ENCODE measurements around the gene TENM4.

TENM4 gene

DNA sequence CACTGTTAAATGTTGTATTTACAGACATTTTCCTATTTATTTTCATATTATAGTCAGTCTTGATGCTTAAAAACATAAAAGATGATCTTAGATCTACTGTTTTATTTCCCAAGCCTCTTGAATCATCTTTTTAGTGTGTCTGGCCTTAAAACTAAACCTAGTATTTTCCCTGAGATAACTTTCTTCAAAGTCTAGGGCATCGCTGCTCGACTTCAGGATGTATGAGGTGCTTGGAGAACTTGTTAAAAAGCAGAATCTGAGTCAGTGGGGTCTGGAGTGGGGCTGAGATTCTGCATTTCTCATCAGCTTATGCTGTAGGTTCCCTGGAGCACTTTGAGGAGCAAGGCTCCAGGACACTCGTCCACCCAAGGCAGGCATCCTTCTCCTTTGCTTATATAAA is 404.9 kb downstream of the TENM4 start:
- no peak for DNase-seq (ENCODE audit: low read depth in 2 of 2, low spot score in 1 of 2)

DNA sequence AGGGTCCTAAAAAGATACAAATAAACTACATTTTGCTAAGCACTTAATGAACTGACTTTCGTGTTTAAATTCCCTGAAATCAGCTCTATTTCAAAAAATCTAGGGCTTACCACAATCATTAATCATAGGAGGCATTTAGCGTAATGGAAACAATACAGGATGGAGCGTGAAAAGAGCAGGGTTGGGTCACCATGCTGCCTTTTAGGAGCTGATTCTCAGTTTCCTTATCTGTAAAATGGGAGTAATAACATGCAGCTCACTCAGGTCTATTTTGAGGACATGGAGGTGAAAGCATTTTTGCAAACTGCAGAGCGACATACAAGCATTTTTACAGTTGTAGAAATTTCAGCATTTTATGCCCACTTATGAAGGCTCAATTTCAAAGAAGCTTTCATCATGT is 407.0 kb downstream of the TENM4 start:
- no peak for DNase-seq (ENCODE audit: low read depth in 2 of 2, low spot score in 1 of 2)

DNA sequence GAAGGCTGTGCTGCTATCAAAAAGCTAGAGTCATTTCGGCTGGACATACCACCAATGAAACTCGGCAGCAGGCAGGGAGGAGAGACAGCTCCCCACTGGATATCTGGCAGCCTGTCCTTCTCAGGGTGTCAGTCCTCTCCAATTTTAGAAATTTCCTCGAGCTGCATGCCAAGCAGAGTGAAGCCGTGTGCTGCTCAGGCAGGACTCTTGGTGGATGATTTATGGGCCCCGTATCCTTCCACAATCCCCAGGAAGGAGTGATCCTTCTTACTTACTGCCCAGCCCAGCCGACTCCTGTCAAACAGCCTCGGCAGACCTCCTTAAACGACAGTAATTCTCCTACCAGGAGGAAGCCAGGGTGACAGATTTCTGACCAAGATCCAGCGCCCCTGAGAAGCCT is 410.4 kb downstream of the TENM4 start:
- no peak for DNase-seq (ENCODE audit: low read depth in 2 of 2, low spot score in 1 of 2)

DNA sequence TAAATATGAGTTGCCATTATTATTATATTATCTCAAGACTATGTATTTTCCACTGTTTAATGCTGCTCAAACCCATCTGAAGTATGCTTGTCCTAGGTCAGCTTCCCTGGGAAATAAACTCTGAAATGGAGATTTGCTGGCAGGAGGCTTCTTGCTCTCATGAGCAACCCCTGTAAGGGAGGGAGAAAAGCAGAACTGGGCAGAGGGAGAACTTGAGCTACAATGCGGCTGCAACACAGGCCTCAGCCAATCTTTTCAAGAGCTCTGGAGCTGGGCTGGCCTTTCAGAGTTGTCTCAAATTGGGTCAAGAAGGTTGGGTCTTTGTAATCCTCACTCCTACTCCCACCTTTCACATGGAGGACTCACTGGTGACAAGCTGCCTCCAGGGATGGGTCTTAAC is 412.6 kb downstream of the TENM4 start:
- DNase-seq (ENCODE audit: low read depth in 2 of 2, low spot score in 1 of 2): no peak

DNA sequence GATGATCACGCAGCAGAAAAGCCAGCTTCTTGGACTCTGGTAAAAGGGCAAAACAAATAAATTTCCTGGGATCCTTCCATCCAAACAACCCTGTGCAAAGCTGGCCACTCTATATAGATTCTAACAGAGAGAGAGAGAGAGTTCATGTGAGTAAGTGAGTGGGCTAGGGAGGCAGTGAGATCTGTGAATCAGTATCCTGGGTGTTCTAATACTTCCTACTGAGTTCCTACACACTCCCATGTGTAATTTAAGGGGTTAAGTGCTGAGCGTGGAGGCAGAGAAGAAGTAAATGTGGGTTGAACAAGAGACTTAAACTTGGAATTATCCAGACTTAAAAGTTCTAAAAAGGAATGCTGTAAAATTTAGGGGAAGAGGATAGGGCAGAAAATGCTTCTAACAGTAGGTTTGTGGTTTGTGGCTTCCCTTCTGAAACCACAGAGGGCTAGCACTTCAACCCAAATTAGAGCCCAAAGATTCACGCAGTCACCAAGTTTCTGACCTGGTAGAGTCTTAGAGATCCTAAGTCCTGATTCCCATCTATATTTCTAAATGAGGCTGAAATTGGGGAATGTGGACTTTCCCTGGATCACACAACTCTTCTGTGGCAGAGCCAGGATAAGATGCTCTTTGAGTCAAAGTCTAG is 413.9 kb downstream of the TENM4 start:
- no peak for DNase-seq (ENCODE audit: low read depth in 2 of 2, low spot score in 1 of 2)

DNA sequence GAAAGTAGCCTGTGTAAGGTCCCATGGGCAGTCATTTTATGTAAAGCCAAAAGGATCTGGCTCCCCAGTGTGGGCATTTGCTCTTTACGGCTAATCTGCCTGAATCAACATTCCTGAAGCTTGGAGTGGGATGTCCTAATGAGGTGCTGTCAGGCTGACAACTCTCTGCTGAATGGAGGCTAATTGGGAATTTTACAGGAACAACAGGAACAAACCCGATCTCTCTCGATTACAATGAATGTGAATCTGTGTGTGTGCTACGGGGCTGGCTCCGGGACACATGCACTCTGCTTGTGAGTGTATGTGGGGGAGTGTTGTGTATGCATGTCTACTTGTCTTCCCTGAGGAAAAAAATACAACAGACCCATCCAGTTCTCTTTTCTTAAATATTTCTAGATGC is 415.2 kb downstream of the TENM4 start:
- DNase-seq (ENCODE audit: low read depth in 2 of 2, low spot score in 1 of 2): no peak

DNA sequence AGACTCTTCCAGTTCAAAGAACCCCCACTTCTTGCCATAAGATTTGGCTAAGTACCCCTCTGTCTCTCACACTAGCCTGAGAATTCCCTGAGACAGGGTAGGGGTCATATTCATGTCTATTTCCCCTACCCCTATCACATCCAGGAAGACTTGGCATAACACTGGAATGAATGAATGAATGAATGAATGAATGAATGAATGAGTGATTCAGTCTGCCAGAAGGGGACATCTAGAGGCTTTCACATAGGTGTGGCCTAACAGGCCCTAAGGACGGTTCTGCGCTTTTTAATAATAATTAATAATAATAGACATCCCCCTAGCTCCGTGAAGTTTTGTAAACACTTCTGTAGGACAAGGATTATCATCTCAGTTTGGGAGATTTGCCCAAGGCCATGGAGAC is 415.7 kb downstream of the TENM4 start:
- DNase-seq (ENCODE audit: low read depth in 2 of 2, low spot score in 1 of 2): no peak

DNA sequence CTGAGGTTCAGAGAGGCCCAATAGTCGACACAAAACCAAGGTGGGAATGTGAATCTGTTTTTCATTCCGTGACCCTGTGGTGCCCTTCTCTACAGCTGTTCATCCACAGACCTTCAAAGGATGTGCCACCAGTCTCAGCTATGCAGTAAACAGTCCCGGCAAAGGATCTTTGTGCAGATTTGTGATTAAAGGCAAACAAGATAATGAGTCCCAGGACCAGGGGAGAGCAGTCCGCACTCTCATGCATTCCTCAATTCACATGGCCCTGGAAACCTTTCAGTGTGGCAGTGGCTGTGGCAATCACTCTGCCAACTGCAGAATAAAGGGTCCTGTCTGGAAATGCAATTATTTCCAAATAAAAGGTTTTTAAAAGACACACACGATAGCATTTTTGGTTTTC is 418.6 kb downstream of the TENM4 start:
- no peak for DNase-seq (ENCODE audit: low read depth in 2 of 2, low spot score in 1 of 2)

DNA sequence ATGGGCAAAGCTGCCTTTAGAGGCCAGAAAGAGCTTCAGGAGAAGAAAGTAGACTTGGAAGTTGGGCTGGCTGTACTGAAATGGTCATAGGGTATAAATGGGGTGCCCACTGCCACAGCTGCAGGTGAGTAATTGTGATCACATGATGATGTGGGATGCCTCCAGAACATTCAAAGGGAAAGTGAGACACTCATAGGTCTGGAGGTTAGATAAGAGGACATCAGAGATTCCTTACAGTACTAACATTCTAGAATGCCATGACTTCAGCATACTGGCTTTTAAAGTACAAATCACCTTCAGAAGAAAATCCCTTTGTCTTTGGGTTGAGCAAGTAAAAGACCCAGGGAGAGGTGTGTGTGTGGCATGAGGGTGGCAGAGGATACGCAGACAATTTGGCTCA is 419.2 kb downstream of the TENM4 start:
- no peak for DNase-seq (ENCODE audit: low read depth in 2 of 2, low spot score in 1 of 2)

DNA sequence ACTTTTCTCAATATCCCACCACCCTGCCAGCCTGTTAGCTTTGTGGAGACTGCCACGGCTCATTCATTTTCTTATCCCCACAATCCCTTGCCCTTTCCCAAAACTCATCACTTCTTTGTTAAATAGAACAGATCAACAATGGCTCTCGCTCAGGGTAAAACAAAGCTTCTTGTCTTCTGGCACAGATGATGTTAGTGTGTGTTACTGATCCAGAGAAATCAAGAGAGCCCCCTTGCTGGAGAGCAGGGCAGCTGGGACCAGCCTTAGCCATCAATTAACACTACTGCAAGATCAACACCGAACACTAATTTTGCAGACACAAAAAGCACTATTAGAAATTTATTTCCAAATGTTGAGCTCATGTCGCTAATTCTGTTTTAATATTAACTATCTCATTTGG is 420.9 kb downstream of the TENM4 start:
- DNase-seq (ENCODE audit: low read depth in 2 of 2, low spot score in 1 of 2): no peak

DNA sequence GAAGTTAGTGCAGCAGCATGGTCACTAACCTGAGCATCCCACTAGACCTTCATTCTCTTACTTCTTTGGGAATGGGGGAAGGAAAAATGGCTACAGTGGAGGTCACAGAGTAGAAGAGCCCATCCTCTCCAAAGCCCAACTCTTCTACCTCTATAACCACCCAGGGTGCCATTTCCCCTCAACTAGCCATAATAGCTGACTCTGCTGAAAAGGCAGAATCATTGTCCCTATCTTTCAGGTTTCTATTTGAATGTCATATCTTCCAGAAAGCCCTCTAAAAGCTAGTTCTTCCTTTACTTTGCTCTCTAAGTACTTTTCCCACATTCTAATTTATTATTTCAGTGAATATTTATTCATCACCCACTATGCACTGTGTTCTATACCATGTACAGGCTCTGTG is 421.6 kb downstream of the TENM4 start:
- DNase-seq (ENCODE audit: low read depth in 2 of 2, low spot score in 1 of 2): no peak

DNA sequence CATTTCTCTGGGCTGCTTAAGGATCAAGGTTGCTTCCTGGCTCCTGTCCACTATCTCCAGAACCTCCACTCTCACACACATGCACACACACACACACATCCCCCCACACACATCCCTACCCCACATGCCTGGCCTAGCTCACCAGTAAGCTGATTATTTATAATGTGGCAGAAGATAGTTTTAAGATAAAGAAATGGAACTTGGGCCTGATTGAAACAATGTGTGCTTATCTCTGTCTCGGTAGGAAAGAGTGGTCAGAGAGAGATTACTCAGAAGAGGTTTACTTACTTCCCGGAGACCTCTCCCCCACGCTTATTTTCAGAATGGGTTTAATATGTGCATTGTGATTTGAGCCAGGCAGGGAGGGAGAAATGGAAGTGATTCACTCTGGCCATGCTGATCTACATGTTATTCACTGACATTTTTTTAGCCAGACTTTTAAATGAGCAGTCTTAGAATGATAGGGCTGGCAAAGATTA is 422.4 kb downstream of the TENM4 start:
- no peak for DNase-seq (ENCODE audit: low read depth in 2 of 2, low spot score in 1 of 2)

DNA sequence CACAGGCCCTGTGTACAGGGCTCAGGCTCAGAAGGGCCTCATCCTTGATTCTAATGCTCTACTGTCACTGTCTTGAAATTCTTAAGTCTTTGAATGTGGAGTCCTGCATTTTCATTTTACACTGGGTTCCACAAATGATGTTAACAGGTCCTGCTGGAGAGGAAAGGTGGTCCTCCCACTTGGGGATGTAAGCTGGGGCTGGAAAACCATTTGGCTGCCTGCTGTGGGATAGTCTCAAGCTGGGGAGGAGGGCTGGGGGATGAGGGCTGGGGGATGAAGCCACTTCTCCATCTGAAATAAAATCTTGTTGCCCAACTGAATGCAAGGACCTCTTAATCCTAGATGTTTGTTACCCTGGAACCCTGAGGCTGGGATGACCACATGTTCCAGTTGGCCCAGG is 423.0 kb downstream of the TENM4 start:
- no peak for DNase-seq (ENCODE audit: low read depth in 2 of 2, low spot score in 1 of 2)

DNA sequence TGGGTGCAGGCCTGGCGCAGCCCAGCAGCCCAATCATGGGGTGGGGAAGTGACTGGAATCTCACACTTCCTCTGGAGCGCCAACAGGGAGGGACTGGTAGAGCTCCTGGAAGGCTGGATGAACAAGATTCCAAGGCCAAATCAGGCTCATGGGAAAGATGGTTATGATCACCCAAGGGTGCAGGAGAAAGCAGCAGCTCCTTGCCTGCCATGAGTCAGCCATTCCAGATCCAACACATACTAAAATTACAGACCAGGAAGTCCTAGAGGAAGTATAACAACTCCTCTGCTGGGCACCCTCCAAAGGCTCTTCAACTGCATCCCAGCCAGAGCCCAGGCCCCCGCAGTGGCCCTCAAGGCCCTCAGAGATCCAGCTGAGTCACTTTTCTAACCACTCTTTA is 427.3 kb downstream of the TENM4 start:
- no peak for DNase-seq (ENCODE audit: low read depth in 2 of 2, low spot score in 1 of 2)

DNA sequence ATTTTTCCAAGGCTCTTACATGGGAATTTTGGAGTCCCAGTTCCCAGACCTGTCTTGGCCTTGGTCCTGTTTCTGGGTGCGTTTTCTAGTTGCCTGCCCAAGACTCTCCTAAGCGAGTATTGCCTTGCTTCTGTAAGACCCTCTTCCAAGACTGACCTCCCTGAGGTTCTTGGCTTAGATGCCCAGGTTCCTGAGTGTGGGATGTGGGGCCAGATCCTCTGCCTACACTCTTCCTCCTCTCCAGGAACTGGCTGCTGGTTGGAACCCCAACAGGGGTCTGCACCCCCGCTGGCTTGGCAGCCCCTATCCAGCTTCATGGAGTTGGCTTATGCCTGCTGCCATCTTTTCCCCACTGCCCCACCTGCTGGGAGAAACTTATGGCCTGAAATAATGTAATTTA is 429.5 kb downstream of the TENM4 start:
- no peak for DNase-seq (ENCODE audit: low read depth in 2 of 2, low spot score in 1 of 2)

DNA sequence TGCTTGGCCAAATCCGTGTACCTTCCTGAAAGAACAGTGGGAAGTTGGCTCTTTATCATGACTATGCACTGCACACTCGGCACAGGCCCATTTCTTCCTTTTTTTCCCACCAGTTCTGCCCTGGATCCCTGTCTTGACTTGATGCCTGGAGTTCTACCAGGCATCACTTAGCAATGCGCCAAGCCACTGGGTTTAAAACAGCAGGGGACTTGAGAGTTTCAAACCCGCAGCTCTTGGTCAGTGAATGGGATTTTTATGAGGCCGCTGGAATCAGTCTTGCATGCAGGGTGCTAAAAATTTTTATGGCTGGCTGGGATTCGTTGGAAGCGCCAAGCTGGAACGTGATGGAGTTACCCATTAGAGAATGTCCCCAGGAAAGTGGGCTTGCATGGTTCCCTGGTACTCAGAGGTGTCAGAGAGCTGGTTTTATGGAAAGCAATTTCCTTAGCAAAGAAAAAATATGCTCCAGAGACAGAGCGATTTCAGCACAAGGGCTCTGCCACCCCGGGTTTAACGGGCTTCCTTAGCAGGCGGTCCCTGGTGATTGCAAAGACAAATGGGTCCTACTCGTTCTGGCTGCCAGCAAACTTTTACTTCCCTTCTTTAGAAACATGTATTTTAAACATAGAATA is 432.9 kb downstream of the TENM4 start:
- DNase-seq (ENCODE audit: low read depth in 2 of 2, low spot score in 1 of 2): no peak

DNA sequence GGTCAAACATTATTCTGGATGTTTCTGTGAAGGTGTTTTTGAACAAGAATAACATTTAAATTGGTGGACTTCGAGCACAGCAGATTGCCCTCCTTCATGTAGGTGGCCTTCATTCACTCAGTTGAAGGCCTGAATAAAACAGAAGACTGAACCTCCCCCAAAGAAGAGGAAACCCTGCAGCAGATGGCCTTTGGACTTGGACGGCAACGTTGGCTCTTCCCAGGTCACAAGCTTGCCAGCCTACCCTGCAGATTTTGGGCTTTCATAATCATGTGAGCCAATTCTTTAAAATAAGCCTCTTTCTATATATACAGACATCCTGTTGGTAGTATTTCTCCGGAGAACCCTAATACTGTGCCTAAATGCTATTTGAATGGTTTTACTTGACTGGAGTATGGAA is 434.0 kb downstream of the TENM4 start:
- DNase-seq (ENCODE audit: low read depth in 2 of 2, low spot score in 1 of 2): no peak

DNA sequence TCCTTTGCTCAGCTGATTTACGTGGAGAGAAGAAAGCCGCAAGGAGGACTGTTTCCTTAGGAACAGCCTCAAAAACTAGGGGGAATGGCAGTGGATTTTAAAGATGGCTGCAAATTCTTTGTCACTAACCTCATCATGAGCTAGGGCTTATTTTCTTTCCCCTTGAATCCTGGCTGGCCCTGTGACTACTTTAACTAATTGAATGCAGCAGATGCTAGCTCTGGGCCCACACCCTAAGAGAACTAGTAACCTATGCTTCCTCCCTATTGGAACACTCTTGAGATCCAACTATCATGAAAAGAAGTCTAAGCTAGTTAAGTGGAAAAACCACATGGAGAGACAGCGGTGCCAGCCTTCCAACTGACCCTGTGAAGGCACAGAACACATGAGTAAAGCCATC is 444.8 kb downstream of the TENM4 start:
- DNase-seq (ENCODE audit: low read depth in 2 of 2, low spot score in 1 of 2): no peak

DNA sequence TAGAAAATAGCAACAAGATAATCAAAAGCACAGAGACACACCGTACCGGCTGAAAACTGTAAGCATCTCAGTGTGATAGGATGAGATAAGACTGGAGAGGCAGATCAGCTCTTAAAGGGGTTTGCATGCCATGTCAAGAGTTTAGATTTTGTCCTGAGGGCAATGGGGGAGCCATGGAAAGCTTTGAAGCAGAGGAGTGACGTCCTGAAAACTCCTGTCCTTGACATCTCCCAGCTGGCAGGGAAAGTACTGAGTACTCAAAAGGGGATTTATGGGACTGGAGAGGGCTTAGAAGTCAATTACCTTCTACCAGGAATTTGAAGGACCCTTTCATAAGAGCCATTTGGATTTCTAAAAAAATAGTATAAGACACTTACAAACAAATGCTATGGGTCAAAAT is 445.7 kb downstream of the TENM4 start:
- DNase-seq (ENCODE audit: low read depth in 2 of 2, low spot score in 1 of 2): no peak

DNA sequence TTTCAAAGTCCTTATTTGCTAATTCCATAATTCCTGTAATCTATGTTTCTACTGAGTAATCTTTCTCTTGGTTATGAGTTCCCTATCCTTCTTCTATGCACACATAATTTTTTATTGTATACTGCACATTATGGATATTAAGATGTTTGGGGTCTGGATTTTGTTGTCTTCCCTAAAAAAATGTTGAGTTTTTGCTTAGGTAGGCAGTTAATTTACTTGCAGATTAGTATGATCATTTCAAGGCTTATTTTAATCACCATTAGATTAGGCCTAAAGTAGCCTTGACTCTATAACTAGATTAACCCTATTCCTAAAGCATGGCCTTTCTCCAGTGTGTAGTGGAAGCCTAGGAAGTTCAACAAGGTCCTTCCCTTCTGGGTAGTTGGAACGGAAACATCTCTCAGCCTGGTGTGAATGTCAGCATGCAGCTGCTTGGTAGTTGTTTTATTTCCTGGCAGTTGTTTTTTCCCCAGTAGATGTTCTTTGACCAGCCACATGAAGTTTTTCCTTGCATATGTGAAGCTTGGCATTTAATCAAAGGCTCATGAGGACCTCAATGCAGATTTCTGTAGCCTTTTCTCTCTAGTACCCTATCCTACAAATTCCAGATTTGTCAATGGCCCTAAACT is 446.9 kb downstream of the TENM4 start:
- DNase-seq (ENCODE audit: low read depth in 2 of 2, low spot score in 1 of 2): no peak

DNA sequence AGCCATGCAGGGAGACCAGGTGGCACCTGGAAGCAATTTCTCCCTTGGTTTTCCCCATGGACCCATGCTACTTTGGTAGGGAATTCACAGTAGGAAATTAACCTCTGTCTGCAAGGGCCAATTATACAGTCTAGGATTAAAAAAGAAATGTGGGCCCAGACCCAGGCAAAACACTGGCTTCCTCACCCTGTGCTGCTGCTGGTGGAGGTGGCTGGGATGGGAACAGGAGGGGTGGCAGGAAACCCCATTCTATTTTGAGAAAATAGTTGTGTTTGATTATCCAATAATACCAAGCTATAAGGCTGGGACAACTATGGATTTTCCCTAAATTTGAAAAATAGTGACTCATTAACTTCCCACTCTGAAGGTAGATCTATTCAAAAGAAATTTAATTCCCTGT is 449.1 kb downstream of the TENM4 start:
- DNase-seq (ENCODE audit: low read depth in 2 of 2, low spot score in 1 of 2): no peak

DNA sequence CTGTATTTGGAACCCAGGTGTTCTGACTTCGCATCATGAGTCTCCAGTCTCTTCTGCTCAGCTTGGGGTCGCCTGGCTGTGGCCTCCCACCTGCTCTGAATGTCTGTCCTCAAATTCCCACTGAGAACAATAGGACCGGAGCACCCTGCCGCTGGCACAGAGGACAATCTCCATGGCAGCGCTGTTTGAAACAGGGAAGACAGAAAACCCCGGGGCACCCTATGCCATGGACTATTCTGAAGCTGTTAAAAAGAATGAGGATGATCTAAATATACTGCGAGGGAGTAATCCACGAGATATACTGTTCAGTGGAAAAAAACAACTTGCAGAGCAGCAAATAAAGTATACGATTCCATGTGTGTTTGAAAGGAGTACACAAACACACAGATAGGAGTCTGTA is 450.6 kb downstream of the TENM4 start:
- no peak for DNase-seq (ENCODE audit: low read depth in 2 of 2, low spot score in 1 of 2)

DNA sequence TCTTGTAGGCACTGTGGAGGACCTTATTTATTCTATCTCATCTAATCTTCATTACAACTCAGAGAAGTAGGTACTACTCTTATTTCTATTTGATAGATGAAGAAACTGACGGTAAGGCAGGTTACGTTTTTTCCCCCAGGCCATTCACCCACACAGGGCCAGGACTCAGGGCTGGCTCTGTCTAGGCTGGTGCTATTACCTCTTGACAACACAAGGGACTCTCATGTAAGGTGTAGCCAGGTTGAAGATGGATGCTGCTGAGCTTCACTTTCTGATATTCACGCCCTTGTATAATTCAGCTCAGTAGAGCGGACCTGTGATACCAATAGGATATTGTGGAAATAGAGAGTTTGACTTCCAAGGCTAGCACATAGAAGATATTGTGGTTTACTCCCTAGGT is 453.1 kb downstream of the TENM4 start:
- no peak for DNase-seq (ENCODE audit: low read depth in 2 of 2, low spot score in 1 of 2)

All from stimulated activated CD8-positive, alpha-beta memory T cell treated with anti-CD3 and anti-CD28 coated beads, Interleukin-4, amount 100 ng/mL, for 4 hours (primary cell).